Liver (tissue), 9 donors: ENCODE data around the gene S1PR1. TPM values are rescaled to one million over a fixed set of nuclear protein-coding genes. Genes with fewer than 3 reads are reported as not detected.

Experiments
- DNase-seq: peaks from one replicate; pipeline ENCODE4 v3.0.0-alpha.2; 2017; ENCODE audit warnings: low spot score
- H3K27ac ChIP-seq, 2 donors: one replicate each; pipeline ENCODE4 v1.7.0; 2013; ENCODE audit warnings: inconsistent platforms in 2 of 2, low read length in 2 of 2, control low read depth in 1 of 2, low read depth in 1 of 2, mild to moderate bottlenecking in 1 of 2
- H3K27me3 ChIP-seq, 4 donors: one replicate each; pipeline versions ENCODE4 v1.6.1 to v1.7.0; 2013; ENCODE audit warnings: low read length in 3 of 4, inconsistent platforms in 1 of 4, mild to moderate bottlenecking in 1 of 4, moderate library complexity in 1 of 4; ENCODE audit not compliant: control insufficient read depth in 4 of 4, insufficient read depth in 4 of 4
- H3K36me3 ChIP-seq, 4 donors: one replicate each; pipeline versions ENCODE4 v1.6.1 to v1.7.0; 2013; ENCODE audit warnings: low read length in 3 of 4, mild to moderate bottlenecking in 3 of 4, low read depth in 1 of 4, moderate library complexity in 1 of 4; ENCODE audit not compliant: control insufficient read depth in 4 of 4, insufficient read depth in 3 of 4
- H3K4me1 ChIP-seq, 4 donors: one replicate each; pipeline versions ENCODE4 v1.6.1 to v1.7.0; 2013; ENCODE audit warnings: low read length in 3 of 4, mild to moderate bottlenecking in 3 of 4, moderate library complexity in 1 of 4; ENCODE audit not compliant: control insufficient read depth in 4 of 4, insufficient read depth in 4 of 4
- H3K4me3 ChIP-seq, 3 donors: one replicate each; pipeline versions ENCODE4 v1.6.1 to v1.7.0; 2013; ENCODE audit warnings: low read length in 3 of 3, control low read depth in 1 of 3, low read depth in 1 of 3, mild to moderate bottlenecking in 1 of 3
- H3K9ac ChIP-seq, 2 donors: one replicate each; pipeline ENCODE4 v1.7.0; 2013; ENCODE audit warnings: low read length in 2 of 2, mild to moderate bottlenecking in 2 of 2, moderate library complexity in 2 of 2, control low read depth in 1 of 2, low read depth in 1 of 2
- H3K9me3 ChIP-seq, 4 donors: one replicate each; pipeline versions ENCODE4 v1.6.1 to v1.7.0; 2013; ENCODE audit warnings: low read length in 3 of 4; ENCODE audit not compliant: control insufficient read depth in 4 of 4
- ATF3 ChIP-seq: IDR thresholded peaks from 2 replicates; pipeline ENCODE4 v1.6.1; 2016; ENCODE audit warnings: antibody characterized with exemption
- CTCF ChIP-seq: fragments of 150-350 bp; IDR thresholded peaks from 2 replicates; pipeline ENCODE4 v1.5.1; 2017; ENCODE audit warnings: improper control_type of control experiment, low read depth, low read length; ENCODE audit not compliant: missing input control
- EGR1 ChIP-seq, 2 donors: IDR thresholded peaks; 2 replicates each; pipeline ENCODE4 v1.6.1; 2016 to 2018; ENCODE audit warnings: antibody characterized with exemption in 2 of 2, low read depth in 2 of 2
- FOXA1 ChIP-seq: IDR thresholded peaks from 2 replicates; pipeline ENCODE4 v1.6.1; 2016; ENCODE audit warnings: antibody characterized with exemption
- FOXA2 ChIP-seq: IDR thresholded peaks from 2 replicates; pipeline ENCODE4 v1.6.1; 2016; ENCODE audit warnings: antibody characterized with exemption
- GABPA ChIP-seq, 2 donors: IDR thresholded peaks in 1 of 2; conservative IDR thresholded peaks in 1 of 2; 2 replicates each; pipeline ENCODE4 v1.6.1; 2016; ENCODE audit warnings: antibody characterized with exemption in 2 of 2, mild to moderate bottlenecking in 1 of 2, moderate library complexity in 1 of 2
- HNF4A ChIP-seq, 2 donors: conservative IDR thresholded peaks; 2 replicates each; pipeline ENCODE4 v1.6.1; 2016; ENCODE audit warnings: antibody characterized with exemption in 2 of 2, mild to moderate bottlenecking in 2 of 2
- HNF4G ChIP-seq: IDR thresholded peaks from 2 replicates; pipeline ENCODE4 v1.6.1; 2016; ENCODE audit warnings: antibody characterized with exemption
- JUND ChIP-seq, 2 donors: IDR thresholded peaks; 2 replicates each; pipeline ENCODE4 v1.6.1; 2016; ENCODE audit warnings: antibody characterized with exemption in 2 of 2
- MAX ChIP-seq: IDR thresholded peaks from 2 replicates; pipeline ENCODE4 v1.6.1; 2016; ENCODE audit warnings: antibody characterized with exemption
- NR2F2 ChIP-seq: IDR thresholded peaks from 2 replicates; pipeline ENCODE4 v1.6.1; 2016; ENCODE audit warnings: antibody characterized with exemption
- RAD21 ChIP-seq, 2 donors: IDR thresholded peaks; 2 replicates each; pipeline ENCODE4 v1.6.1; 2016; ENCODE audit warnings: antibody characterized with exemption in 2 of 2, mild to moderate bottlenecking in 2 of 2
- REST ChIP-seq: IDR thresholded peaks from 2 replicates; pipeline ENCODE4 v1.6.1; 2016; ENCODE audit warnings: antibody characterized with exemption, mild to moderate bottlenecking
- RXRA ChIP-seq, 2 donors: IDR thresholded peaks; 2 replicates each; pipeline ENCODE4 v1.6.1; 2017 to 2018; ENCODE audit warnings: antibody characterized with exemption in 2 of 2, mild to moderate bottlenecking in 1 of 2
- SP1 ChIP-seq: IDR thresholded peaks from 2 replicates; pipeline ENCODE4 v1.6.1; 2018; ENCODE audit warnings: antibody characterized with exemption, mild to moderate bottlenecking
- TAF1 ChIP-seq: conservative IDR thresholded peaks from 2 replicates; pipeline ENCODE4 v1.6.1; 2016; ENCODE audit warnings: antibody characterized with exemption, mild to moderate bottlenecking
- YY1 ChIP-seq: IDR thresholded peaks from 2 replicates; pipeline ENCODE4 v1.6.1; 2016; ENCODE audit warnings: antibody characterized with exemption, mild to moderate bottlenecking
- ZBTB33 ChIP-seq: IDR thresholded peaks from 2 replicates; pipeline ENCODE4 v1.6.1; 2016; ENCODE audit warnings: antibody characterized with exemption
- WGBS: extraction: QIAGEN DNeasy Blood & Tissue Kit; methylation state at CpG from one replicate; pipeline ENCODE4 v1.1.7; 2013; 5-methylcytosine and 5-hydroxymethylcytosine counted together
- polyA plus RNA-seq, 2 donors: library from polyadenylated mRNA; stranded (reverse) in 1 of 2; unstranded in 1 of 2; fragments of 200-250 nt in 1 of 2; fragments of >200 nt in 1 of 2; fragmentation: Nextera tagmentation in 1 of 2; extraction: Ambion mirVana in 1 of 2; gene quantifications; one replicate each; pipeline versions ENCODE4 v1.2.1 to v1.2.3, GENCODE V29; 2013 to 2015
- total RNA-seq, 2 donors: library from RNA; depleted of rRNA; stranded (reverse); fragments of >200 nt; gene quantifications; one replicate each; pipeline ENCODE4 v1.2.3, GENCODE V29; 2014
- donor health status: healthy.
- donor health status: healthy.
- donor health status: healthy.
- donor health status: healthy.
- donor health status: healthy.

S1PR1 gene
- total and polyA plus RNA-seq, 4 donors, result 7.8 to 13.9 (median 11.1) TPM

GRCh38 chr1:101261623-101262022 lies 24.8 kb downstream of the S1PR1 start:
- H3K4me3 ChIP-seq, result no peak overlapping the region
- WGBS, result 81% methylated on average over 4 of the region's 4 CpGs
- no peak overlapping the region for H3K27ac ChIP-seq
- no peak for TF ChIP-seq JUND (IDR thresholded peaks at IDR 0.05)
- TF ChIP-seq GABPA (IDR thresholded peaks at IDR 0.05 in 1 of 2, conservative IDR thresholded peaks at IDR 0.05 in 1 of 2), result no peak
- no peak for TF ChIP-seq CTCF
- TF ChIP-seq HNF4A (conservative IDR thresholded peaks at IDR 0.05), result no peak
- TF ChIP-seq ATF3, result no peak
- no peak for TF ChIP-seq SP1
- no peak for TF ChIP-seq EGR1 (IDR thresholded peaks at IDR 0.05; ENCODE audit: low read depth in 2 of 2)
- TF ChIP-seq FOXA1, result no peak
- TF ChIP-seq YY1, result no peak
- no peak for TF ChIP-seq RAD21 (IDR thresholded peaks at IDR 0.05)
- no peak for TF ChIP-seq FOXA2
- no peak for TF ChIP-seq REST
- no peak for TF ChIP-seq HNF4G
- TF ChIP-seq RXRA (IDR thresholded peaks at IDR 0.05), result no peak
- no peak for TF ChIP-seq TAF1
- TF ChIP-seq ZBTB33, result no peak
- no peak for TF ChIP-seq MAX
- no peak for TF ChIP-seq NR2F2
- H3K27me3 ChIP-seq, result no peaks in the 10 kb centered on the region
- no peak for DNase-seq
- peaks cover 0 to 36% (median 23%) of the 10 kb centered on the region in 4 donors for H3K4me1 ChIP-seq
- H3K36me3 ChIP-seq, result no peaks in the 10 kb centered on the region
- H3K9ac ChIP-seq, result no peak overlapping the region
- H3K9me3 ChIP-seq, result no peaks in the 10 kb centered on the region

GRCh38 chr1:101262060-101262459 lies 25.2 kb downstream of the S1PR1 start:
- H3K4me1 ChIP-seq, result peaks cover 0 to 36% (median 23%) of the 10 kb centered on the region in 4 donors
- WGBS, result 89% methylated on average over 4 of the region's 4 CpGs
- H3K9me3 ChIP-seq, result no peaks in the 10 kb centered on the region
- H3K4me3 ChIP-seq, result no peak overlapping the region
- no peak overlapping the region for H3K27ac ChIP-seq
- no peaks in the 10 kb centered on the region for H3K27me3 ChIP-seq
- DNase-seq, result no peak
- no peak overlapping the region for H3K9ac ChIP-seq
- H3K36me3 ChIP-seq, result no peaks in the 10 kb centered on the region
- no peak for TF ChIP-seq SP1
- no peak for TF ChIP-seq RAD21 (IDR thresholded peaks at IDR 0.05)
- no peak for TF ChIP-seq JUND (IDR thresholded peaks at IDR 0.05)
- TF ChIP-seq FOXA2, result no peak
- TF ChIP-seq EGR1 (IDR thresholded peaks at IDR 0.05; ENCODE audit: low read depth in 2 of 2), result no peak
- TF ChIP-seq CTCF, result no peak
- no peak for TF ChIP-seq ATF3
- no peak for TF ChIP-seq HNF4G
- TF ChIP-seq NR2F2, result no peak
- no peak for TF ChIP-seq GABPA (IDR thresholded peaks at IDR 0.05 in 1 of 2, conservative IDR thresholded peaks at IDR 0.05 in 1 of 2)
- TF ChIP-seq FOXA1, result no peak
- no peak for TF ChIP-seq REST
